ENCODE results near the gene ATP2B1. TPM values are rescaled to one million over a fixed set of nuclear protein-coding genes. Genes with fewer than 3 reads are reported as not detected.

ATP2B1 gene
- total RNA-seq, 1 experiment from 2014 or later = 221 TPM

DNA sequence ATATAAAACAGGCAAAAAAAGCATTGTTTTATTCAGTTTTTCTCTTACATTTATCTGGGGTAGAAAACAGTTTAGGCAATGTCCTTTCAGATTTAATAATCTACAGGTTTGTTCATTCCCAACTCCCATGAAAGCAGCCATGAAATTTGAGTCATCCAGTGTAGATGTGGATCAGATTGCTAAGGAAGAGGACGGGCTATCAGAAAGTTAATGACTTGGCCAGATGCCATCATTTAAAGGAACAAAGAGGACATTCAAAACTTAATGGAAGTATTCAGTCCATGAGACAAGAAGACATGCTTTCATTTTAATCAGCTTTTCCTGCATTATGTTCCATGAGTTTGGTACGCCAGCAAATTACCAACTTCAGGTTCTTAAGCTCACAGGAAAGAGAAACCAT lies 151.7 kb downstream of the ATP2B1 start:
- CTCF ChIA-PET = interaction anchor here (0.8 to 0.9 kb wide), 2 partner anchors 9 to 14 kb away, joined by 3 read pairs; no protein-coding TSS in a partner anchor
- Mint-ChIP-seq H3K27me3 (ENCODE audit: insufficient read depth, unreplicated experiment) (no peaks in the 10 kb centered on the region), H3K36me3 (ENCODE audit: insufficient read depth, unreplicated experiment) (no peaks in the 10 kb centered on the region), H3K27ac (ENCODE audit: low read depth, unreplicated experiment) (no peak overlapping the region), H3K4me1 (ENCODE audit: insufficient read depth, unreplicated experiment) (no peaks in the 10 kb centered on the region), H3K9me3 (ENCODE audit: unreplicated experiment) (no peaks in the 10 kb centered on the region), H3K4me3 (ENCODE audit: unreplicated experiment) (no peak overlapping the region)
- intact Hi-C loops (cut with micrococcal nuclease) = no loop called here
- DNase-seq (ENCODE audit: unreplicated experiment) = no peak
- no TSS peak for BruUV-seq (replicated peaks)
- TF ChIP-seq, protein P1, sequence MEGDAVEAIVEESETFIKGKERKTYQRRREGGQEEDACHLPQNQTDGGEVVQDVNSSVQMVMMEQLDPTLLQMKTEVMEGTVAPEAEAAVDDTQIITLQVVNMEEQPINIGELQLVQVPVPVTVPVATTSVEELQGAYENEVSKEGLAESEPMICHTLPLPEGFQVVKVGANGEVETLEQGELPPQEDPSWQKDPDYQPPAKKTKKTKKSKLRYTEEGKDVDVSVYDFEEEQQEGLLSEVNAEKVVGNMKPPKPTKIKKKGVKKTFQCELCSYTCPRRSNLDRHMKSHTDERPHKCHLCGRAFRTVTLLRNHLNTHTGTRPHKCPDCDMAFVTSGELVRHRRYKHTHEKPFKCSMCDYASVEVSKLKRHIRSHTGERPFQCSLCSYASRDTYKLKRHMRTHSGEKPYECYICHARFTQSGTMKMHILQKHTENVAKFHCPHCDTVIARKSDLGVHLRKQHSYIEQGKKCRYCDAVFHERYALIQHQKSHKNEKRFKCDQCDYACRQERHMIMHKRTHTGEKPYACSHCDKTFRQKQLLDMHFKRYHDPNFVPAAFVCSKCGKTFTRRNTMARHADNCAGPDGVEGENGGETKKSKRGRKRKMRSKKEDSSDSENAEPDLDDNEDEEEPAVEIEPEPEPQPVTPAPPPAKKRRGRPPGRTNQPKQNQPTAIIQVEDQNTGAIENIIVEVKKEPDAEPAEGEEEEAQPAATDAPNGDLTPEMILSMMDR (IDR thresholded peaks at IDR 0.05; ENCODE audit: unreplicated experiment) = no peak
- POLR2A ChIA-PET = interaction anchor here (0.9 to 1.5 kb wide), 2 partner anchors 11 to 12 kb away, joined by 3 read pairs; no protein-coding TSS in a partner anchor

DNA sequence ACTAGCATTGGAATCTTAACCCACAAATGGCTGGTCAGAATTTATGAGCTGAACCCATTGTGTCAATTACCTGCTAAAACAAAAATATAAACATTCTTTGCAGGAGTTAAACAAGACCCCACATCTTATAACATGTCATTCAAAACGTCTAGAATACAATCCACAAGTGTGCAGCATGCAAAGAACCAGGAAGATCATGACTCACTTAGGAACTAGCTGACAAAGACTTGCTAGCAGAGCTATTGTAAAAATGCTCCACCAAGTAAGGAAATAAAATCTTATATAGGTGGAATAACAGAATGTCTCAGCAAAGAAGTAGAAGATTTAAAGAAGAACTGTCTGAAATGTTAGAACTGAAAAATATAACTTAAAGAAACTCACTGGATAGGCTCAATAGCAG lies 156.3 kb downstream of the ATP2B1 start:
- H3K27ac Mint-ChIP-seq (ENCODE audit: low read depth, unreplicated experiment) = no peak overlapping the region
- no peak overlapping the region for H3K4me3 Mint-ChIP-seq (ENCODE audit: unreplicated experiment)
- H3K9me3 Mint-ChIP-seq (ENCODE audit: unreplicated experiment) = no peaks in the 10 kb centered on the region
- no TSS peak for BruUV-seq (replicated peaks)
- H3K4me1 Mint-ChIP-seq (ENCODE audit: insufficient read depth, unreplicated experiment) = no peaks in the 10 kb centered on the region
- TF ChIP-seq, protein P1 (IDR thresholded peaks at IDR 0.05; ENCODE audit: unreplicated experiment) = no peak
- no peaks in the 10 kb centered on the region for H3K36me3 Mint-ChIP-seq (ENCODE audit: insufficient read depth, unreplicated experiment)
- ChIA-PET POLR2A (interaction anchor here (0.8 to 1.1 kb wide), 2 partner anchors 9 to 85 kb away, joined by 3 read pairs; no protein-coding TSS in a partner anchor), CTCF (interaction anchor here (0.7 to 2.6 kb wide), 5 partner anchors 9 to 384 kb away, joined by 3 to 12 read pairs (median 3); no protein-coding TSS in a partner anchor)
- H3K27me3 Mint-ChIP-seq (ENCODE audit: insufficient read depth, unreplicated experiment) = no peaks in the 10 kb centered on the region
- intact Hi-C loops (cut with micrococcal nuclease) = no loop called here
- DNase-seq (ENCODE audit: unreplicated experiment) = no peak

DNA sequence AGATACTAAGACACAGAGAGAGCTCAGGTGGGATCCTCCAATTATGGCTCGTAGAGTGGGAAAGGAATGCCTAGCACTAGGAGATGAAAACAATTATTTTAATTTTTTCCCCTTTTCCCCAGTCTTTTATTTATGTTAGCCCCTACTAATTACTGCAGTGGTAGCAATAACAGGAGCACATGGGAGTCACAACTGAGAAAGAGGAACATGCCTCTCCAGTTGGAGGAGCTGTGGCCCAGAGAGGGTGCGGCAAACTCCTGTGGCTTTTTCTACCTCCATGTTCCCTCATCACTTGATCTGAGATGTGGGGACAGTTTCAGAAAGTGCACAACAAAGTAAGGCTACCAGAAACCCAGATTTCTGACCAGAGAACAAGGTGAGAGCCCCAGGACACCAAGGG lies 156.9 kb downstream of the ATP2B1 start:
- POLR2A ChIA-PET = interaction anchor here (0.8 to 1.2 kb wide), 3 partner anchors 9 to 86 kb away, joined by 3 read pairs; no protein-coding TSS in a partner anchor
- DNase-seq (ENCODE audit: unreplicated experiment) = no peak
- no TSS peak for BruUV-seq (replicated peaks)
- CTCF ChIA-PET = interaction anchor here (0.7 to 2.6 kb wide), 3 partner anchors 8 to 1415 kb away, joined by 3 to 12 read pairs (median 4); no protein-coding TSS in a partner anchor
- Mint-ChIP-seq H3K4me1 (ENCODE audit: insufficient read depth, unreplicated experiment) (no peaks in the 10 kb centered on the region), H3K27me3 (ENCODE audit: insufficient read depth, unreplicated experiment) (no peaks in the 10 kb centered on the region), H3K27ac (ENCODE audit: low read depth, unreplicated experiment) (no peak overlapping the region), H3K36me3 (ENCODE audit: insufficient read depth, unreplicated experiment) (no peaks in the 10 kb centered on the region), H3K4me3 (ENCODE audit: unreplicated experiment) (no peak overlapping the region), H3K9me3 (ENCODE audit: unreplicated experiment) (no peaks in the 10 kb centered on the region)
- intact Hi-C loops (cut with micrococcal nuclease) = no loop called here
- TF ChIP-seq, protein P1 (IDR thresholded peaks at IDR 0.05; ENCODE audit: unreplicated experiment) = no peak

DNA sequence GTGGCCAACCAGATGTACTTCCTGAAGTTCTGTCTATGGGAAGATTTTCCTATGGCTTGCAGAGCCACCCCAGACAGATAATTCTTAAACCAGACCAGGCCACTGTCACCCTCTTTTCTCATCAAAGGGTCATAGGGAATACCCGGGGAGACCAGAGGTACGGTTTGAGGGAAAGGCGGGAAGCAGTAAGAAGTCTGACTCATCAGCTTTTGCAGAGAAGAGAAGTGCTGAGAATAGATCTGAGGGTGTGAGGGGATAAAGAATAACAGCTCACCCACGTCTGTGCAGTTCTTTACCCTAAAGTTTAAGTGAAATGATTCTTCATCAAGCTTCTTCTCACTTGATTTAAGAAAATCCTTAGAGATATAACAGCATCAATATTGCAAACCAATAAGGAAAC lies 161.5 kb downstream of the ATP2B1 start:
- ChIA-PET POLR2A (interaction anchor here (0.6 to 1.6 kb wide), 3 partner anchors 21 to 162 kb away, joined by 3 read pairs; partner anchors contain the start of gene ATP2B1), CTCF (no interaction called here)

More for the DNA sequence above, 161.5 kb downstream of the ATP2B1 start:
- no peak for DNase-seq (ENCODE audit: unreplicated experiment)
- H3K36me3 Mint-ChIP-seq (ENCODE audit: insufficient read depth, unreplicated experiment) = no peaks in the 10 kb centered on the region
- no peak overlapping the region for H3K27ac Mint-ChIP-seq (ENCODE audit: low read depth, unreplicated experiment)
- no peaks in the 10 kb centered on the region for H3K27me3 Mint-ChIP-seq (ENCODE audit: insufficient read depth, unreplicated experiment)
- H3K4me3 Mint-ChIP-seq (ENCODE audit: unreplicated experiment) = no peak overlapping the region
- TF ChIP-seq, protein P1 (IDR thresholded peaks at IDR 0.05; ENCODE audit: unreplicated experiment) = no peak
- no TSS peak for BruUV-seq (replicated peaks)
- intact Hi-C loops (cut with micrococcal nuclease) = loop anchor here (10.0 kb wide), 1 partner anchor 1148 kb away; no protein-coding TSS in a partner anchor
- no peaks in the 10 kb centered on the region for H3K9me3 Mint-ChIP-seq (ENCODE audit: unreplicated experiment)
- H3K4me1 Mint-ChIP-seq (ENCODE audit: insufficient read depth, unreplicated experiment) = peaks cover 32% of the 10 kb centered on the region
